ENCODE results near the gene ZNF443.
"Not testable (repeated sequence)": the region's sequence is repeated elsewhere in the genome, so short reads cannot be mapped to it uniquely, and the experiment has no call there.

ZNF443 gene

GRCh38 chr19:12440541-12441316 is at the start of gene ZNF443:
ZNF443 (minus strand) TSS chr19:12441021; CDS start chr19:12440914, 107 bp downstream.
- DNase-seq (ENCODE audit: low read depth in 2 of 2), result peak; percentile 97 to 99

- DNase-seq (ENCODE audit: low read depth in 2 of 2), result not testable (repeated sequence)
Observed at GRCh38 chr19:12486265-12486783, 45.5 kb upstream of the ZNF443 start.

- no peak for DNase-seq (ENCODE audit: low read depth in 2 of 2)
Observed at GRCh38 chr19:12485571-12485970, 44.8 kb upstream of the ZNF443 start.

GRCh38 chr19:12485052-12485416 is 44.2 kb upstream of the ZNF443 start:
- DNase-seq (ENCODE audit: low read depth in 2 of 2), result no peak

GRCh38 chr19:12484371-12485051 is 43.7 kb upstream of the ZNF443 start, which contains the start of gene ZNF709:
ZNF709 (minus strand) TSS chr19:12484816; CDS start chr19:12484657, 159 bp downstream.
- DNase-seq (ENCODE audit: low read depth in 2 of 2), result peak; percentile 77 to 85

- DNase-seq (ENCODE audit: low read depth in 2 of 2), result no peak
Observed at GRCh38 chr19:12484011-12484370, 43.2 kb upstream of the ZNF443 start.

- DNase-seq (ENCODE audit: low read depth in 2 of 2), result no peak
Observed at GRCh38 chr19:12482509-12482886, 41.7 kb upstream of the ZNF443 start.

GRCh38 chr19:12481781-12482508 is 41.1 kb upstream of the ZNF443 start:
- DNase-seq (ENCODE audit: low read depth in 2 of 2), result no peak

- DNase-seq (ENCODE audit: low read depth in 2 of 2), result no peak
Observed at GRCh38 chr19:12478234-12478941, 37.6 kb upstream of the ZNF443 start.

GRCh38 chr19:12467651-12468050 is 26.8 kb upstream of the ZNF443 start:
- not testable (repeated sequence) for DNase-seq (ENCODE audit: low read depth in 2 of 2)

- no peak for DNase-seq (ENCODE audit: low read depth in 2 of 2)
Observed at GRCh38 chr19:12465211-12465610, 24.4 kb upstream of the ZNF443 start.

GRCh38 chr19:12464769-12465168 is 23.9 kb upstream of the ZNF443 start:
- no peak for DNase-seq (ENCODE audit: low read depth in 2 of 2)

GRCh38 chr19:12464139-12464538 is 23.3 kb upstream of the ZNF443 start:
- DNase-seq (ENCODE audit: low read depth in 2 of 2), result not testable (repeated sequence)

- no peak for DNase-seq (ENCODE audit: low read depth in 2 of 2)
Observed at GRCh38 chr19:12453495-12453894, 12.7 kb upstream of the ZNF443 start.

GRCh38 chr19:12450844-12451243 is 10.0 kb upstream of the ZNF443 start:
- no peak for DNase-seq (ENCODE audit: low read depth in 2 of 2)

- no peak for DNase-seq (ENCODE audit: low read depth in 2 of 2)
Observed at GRCh38 chr19:12448808-12449207, 8.0 kb upstream of the ZNF443 start.

- peak; percentile 14 to 60 for DNase-seq (ENCODE audit: low read depth in 2 of 2)
Observed at GRCh38 chr19:12439686-12440540, 908 bp downstream of the ZNF443 start.

- DNase-seq (ENCODE audit: low read depth in 2 of 2), result not testable (repeated sequence)
Observed at GRCh38 chr19:12430726-12431299, 10.0 kb downstream of the ZNF443 start.

GRCh38 chr19:12425888-12426274 is 14.9 kb downstream of the ZNF443 start:
- DNase-seq (ENCODE audit: low read depth in 2 of 2), result no peak

GRCh38 chr19:12425236-12425887 is 15.5 kb downstream of the ZNF443 start:
- no peak for DNase-seq (ENCODE audit: low read depth in 2 of 2)
